Heart right ventricle (tissue), 16 donors: ENCODE measurements around the gene ZNF397. TPM values are rescaled to one million over a fixed set of nuclear protein-coding genes. Genes with fewer than 3 reads are reported as not detected.
"Not testable (repeated sequence)": the region's sequence is repeated elsewhere in the genome, so short reads cannot be mapped to it uniquely, and the experiment has no call there.

Experiments used
- ATAC-seq, 8 donors: fragments of 200-7000 bp; cut with Tn5 transposase; one replicate each; pipeline ENCODE4 v1.9.1; 2020; ENCODE audit warnings: mild to moderate bottlenecking in 8 of 8, moderate library complexity in 8 of 8, moderate number of reproducible peaks in 1 of 8
- DNase-seq, 2 donors: peaks; one replicate each; pipeline ENCODE4 v3.0.0-alpha.2; 2020
- H3K27ac ChIP-seq, 10 donors: fragments of 200-600 bp; sonication (generic) in 2 of 10; one replicate each; pipeline versions ENCODE4 v1.5.0 to v1.8.0; 2020 to 2022; ENCODE audit warnings: mild to moderate bottlenecking in 3 of 10
- H3K27me3 ChIP-seq, 7 donors: fragments of 200-600 bp; one replicate each; pipeline ENCODE4 v1.8.0; 2021 to 2022; ENCODE audit warnings: mild to moderate bottlenecking in 2 of 7
- H3K36me3 ChIP-seq, 9 donors: fragments of 200-600 bp; sonication (generic) in 1 of 9; one replicate each; pipeline versions ENCODE4 v1.5.0 to v1.8.0; 2020 to 2022; ENCODE audit warnings: mild to moderate bottlenecking in 2 of 9
- H3K4me1 ChIP-seq, 9 donors: fragments of 200-600 bp; sonication (generic) in 1 of 9; one replicate each; pipeline versions ENCODE4 v1.5.0 to v1.8.0; 2020 to 2022; ENCODE audit warnings: mild to moderate bottlenecking in 4 of 9
- H3K4me3 ChIP-seq, 10 donors: fragments of 200-600 bp; sonication (generic) in 2 of 10; one replicate each; pipeline versions ENCODE4 v1.5.0 to v1.8.0; 2020 to 2022; ENCODE audit warnings: mild to moderate bottlenecking in 7 of 10, moderate library complexity in 2 of 10
- H3K9me3 ChIP-seq, 11 donors: fragments of 200-600 bp in 10 of 11; sonication (generic) in 2 of 11; one replicate each; pipeline versions ENCODE4 v1.5.0 to v1.8.0; 2013 to 2022; ENCODE audit warnings: mild to moderate bottlenecking in 2 of 11, control low read depth in 1 of 11, moderate library complexity in 1 of 11
- CTCF ChIP-seq, 9 donors: fragments of 200-600 bp; sonication (generic) in 2 of 9; IDR thresholded peaks; one replicate each; pipeline versions ENCODE4 v1.5.0 to v1.8.0; 2021 to 2022; ENCODE audit warnings: antibody characterized with exemption in 9 of 9, mild to moderate bottlenecking in 5 of 9, moderate library complexity in 1 of 9
- WGBS, 2 donors: extraction: QIAGEN DNeasy Blood & Tissue Kit; methylation state at CpG; one replicate each; pipeline ENCODE4 v1.1.7; 2013; ENCODE audit warnings: inconsistent platforms in 1 of 2; 5-methylcytosine and 5-hydroxymethylcytosine counted together
- intact Hi-C, 10 donors: fragments of 100-400 bp; cut with DNase I; formaldehyde crosslinking; loops; one replicate each; pipeline versions ENCODE4 v1.11.1 to v1.14.2; 2022
- polyA plus RNA-seq, 2 donors: library from polyadenylated mRNA; stranded (reverse); fragments of 200-250 nt; gene quantifications; one replicate each; pipeline ENCODE4 v1.2.3, GENCODE V29; 2013
- total RNA-seq, 10 donors: library from RNA; stranded (reverse); fragmentation: NEBNext Ultra II Directional in 3 of 10; extraction: Animal tissue kit (Norgen Biotek cat#: 25700) in 3 of 10; gene quantifications; one replicate each; pipeline versions ENCODE4 v1.2.1 to v1.2.4, GENCODE V29; 2021 to 2023
- donor health status: Arrhythmogenic right ventricular cardiomyopathy.
- donor health status: ischemic (EF 13 %, LVEDD 7.1; RV severe dilation, severe dysfunction).
- donor health status: healthy with polysubstance abuse.
- donor health status: DM: no; HTN: yes; CAD: no.
- donor health status: DM: no; HTN: no; CAD: no.
- donor health status: ischemic (EF 25% LVEDD 6.9; RV normal size, moderate dysfunction).
- donor health status: ischemic (EF 25% LVEDD 5.7; RV mildly dilated, moderate dysfunction).
- donor health status: healthy.
- donor health status: DM: yes; HTN: yes; CAD: no.
- donor health status: Ischemic cardiomyopathy.
- donor health status: ischemic (EF 35%, LVEDD 5.7; RV mildly dilated, moderate dysfunction).
- donor health status: nonischemic (EF 11% LVEDD 7.7; RV severe dilation, severe dysfunction).
- donor health status: DM: yes; HTN: yes; CAD: no.
- donor health status: PGD.
- donor health status: ischemic (EF 29% LVEDD 5.4; RV normal size, mild dysfunction).
- donor health status: nonischemic (EF 23%, LVEDD 6.1; RV moderate dilation, normal function).

The ZNF397 gene
- total and polyA plus RNA-seq, 12 donors = 7.6 to 18.6 (median 14.2) TPM

DNA sequence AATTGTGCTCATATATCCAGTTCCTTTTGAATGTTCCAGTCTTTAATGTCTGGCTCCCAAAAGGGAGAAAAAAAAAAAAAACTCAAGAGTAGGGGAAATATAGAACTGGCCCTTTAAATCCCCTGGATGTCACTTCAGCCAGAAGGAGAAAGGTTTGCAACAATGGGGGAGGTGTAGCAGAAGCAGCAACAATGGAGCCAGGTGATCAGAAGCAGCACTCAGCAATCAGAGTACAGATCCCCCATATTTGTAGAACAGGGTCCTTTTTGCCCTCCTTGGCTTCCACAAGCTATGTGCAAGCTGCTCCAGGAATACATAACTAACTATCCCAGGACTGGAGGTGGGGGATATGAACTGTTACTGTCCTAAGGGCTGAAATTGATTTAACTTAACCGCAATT is 25.8 kb upstream of the ZNF397 start:
- TF ChIP-seq CTCF (IDR thresholded peaks at IDR 0.05) = no peak
- Histone ChIP-seq H3K27me3 (no peaks in the 10 kb centered on the region), H3K27ac (no peak overlapping the region), H3K4me3 (no peak overlapping the region), H3K4me1 (no peaks in the 10 kb centered on the region), H3K9me3 (no peaks in the 10 kb centered on the region), H3K36me3 (no peaks in the 10 kb centered on the region)
- ATAC-seq (no peak), DNase-seq (no peak)
- WGBS, 2 donors = 90 to 93% methylated on average over 1 of the region's 1 CpG
- intact Hi-C loops = no loop called here

DNA sequence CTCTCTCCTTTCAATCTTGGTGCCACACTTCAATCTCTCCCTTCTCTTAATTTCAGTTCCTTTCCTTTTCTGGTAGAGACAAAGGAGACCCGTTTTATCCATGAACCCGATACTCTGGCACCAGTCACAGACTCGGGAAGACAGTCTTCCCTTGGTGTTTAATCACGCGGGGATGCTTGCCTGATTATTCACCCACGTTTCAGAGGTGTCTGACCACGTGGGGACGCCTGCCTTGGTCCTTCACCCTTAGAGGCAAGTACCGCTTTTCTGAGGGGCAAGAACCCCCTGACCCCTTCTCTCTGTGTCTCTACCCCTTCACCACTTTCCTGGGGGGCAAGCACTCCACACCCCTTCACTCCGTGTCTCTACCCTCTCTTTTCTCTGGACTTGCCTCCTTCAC is 24.2 kb upstream of the ZNF397 start:
- H3K36me3 ChIP-seq, H3K27me3 ChIP-seq, H3K9me3 ChIP-seq, H3K27ac ChIP-seq, DNase-seq, intact Hi-C loops, H3K4me3 ChIP-seq, H3K4me1 ChIP-seq, ATAC-seq: not testable (repeated sequence)
- 81 to 85% methylated on average over 10 of the region's 10 CpGs for WGBS, 2 donors

GRCh38 chr18:35219331-35219730 is 21.5 kb upstream of the ZNF397 start:
- H3K4me1 ChIP-seq, H3K36me3 ChIP-seq, H3K27ac ChIP-seq, DNase-seq, intact Hi-C loops, H3K27me3 ChIP-seq, ATAC-seq, H3K4me3 ChIP-seq, H3K9me3 ChIP-seq: not testable (repeated sequence)
- WGBS, 2 donors = 94 to 97% methylated on average over 4 of the region's 4 CpGs

DNA sequence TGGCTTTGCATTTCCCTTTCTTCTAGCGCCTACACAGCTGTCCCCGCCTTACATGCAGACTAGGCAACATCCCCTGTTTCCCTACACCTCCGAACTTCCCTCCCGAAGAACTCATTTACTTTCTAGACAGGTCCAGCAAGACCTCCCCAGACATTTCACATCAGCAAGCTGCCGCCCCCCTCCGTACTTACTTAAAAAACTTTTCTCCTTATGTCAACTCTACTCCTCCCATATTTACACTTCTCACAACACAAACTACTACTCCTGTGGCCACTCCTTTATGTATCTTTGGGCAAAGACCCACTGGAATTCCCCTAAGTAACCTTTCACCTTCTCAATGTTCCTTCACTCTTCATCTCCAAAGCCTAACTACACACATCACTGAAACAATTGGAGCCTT is 20.4 kb upstream of the ZNF397 start:
- 86 to 91% methylated on average over 6 of the region's 6 CpGs for WGBS, 2 donors
- intact Hi-C loops = loop anchor here in 1 of 10 donors (10.0 kb wide), 1 partner anchor 216 kb away; no protein-coding TSS in a partner anchor

DNA sequence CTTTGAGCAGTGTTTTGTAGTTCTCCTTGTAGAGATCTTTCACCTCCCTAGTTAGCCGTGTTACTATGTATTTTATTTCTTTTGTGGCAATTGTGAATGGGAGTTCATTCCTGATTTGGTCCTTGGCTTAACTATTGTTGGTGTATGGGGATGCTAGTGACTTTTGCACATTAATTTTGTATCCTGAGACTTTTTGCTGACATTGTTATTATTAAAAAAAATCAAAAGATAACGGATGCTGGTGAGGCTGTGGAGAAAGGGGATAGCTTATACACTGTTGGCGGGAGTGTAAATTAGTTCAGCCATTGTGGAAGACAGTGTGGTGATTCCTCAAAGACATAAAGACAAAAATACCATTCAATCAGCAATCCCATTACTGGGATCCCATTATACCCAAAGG is 17.0 kb upstream of the ZNF397 start:
- DNase-seq (no peak), ATAC-seq (no peak)
- H3K27me3 ChIP-seq = no peaks in the 10 kb centered on the region
- H3K9me3 ChIP-seq = no peaks in the 10 kb centered on the region
- no peak for TF ChIP-seq CTCF (IDR thresholded peaks at IDR 0.05)
- intact Hi-C loops = loop anchor here in 2 of 10 donors (2.0 to 10.0 kb wide), 2 partner anchors 35 to 219 kb away; no protein-coding TSS in a partner anchor
- H3K4me1 ChIP-seq = no peaks in the 10 kb centered on the region
- no peak overlapping the region for H3K27ac ChIP-seq
- H3K36me3 ChIP-seq = no peaks in the 10 kb centered on the region
- WGBS, 2 donors = 89 to 90% methylated on average over 3 of the region's 3 CpGs
- no peak overlapping the region for H3K4me3 ChIP-seq

More for the DNA sequence above, 20.4 kb upstream of the ZNF397 start:
- Histone ChIP-seq H3K4me3 (no peak overlapping the region), H3K27me3 (no peaks in the 10 kb centered on the region), H3K4me1 (no peaks in the 10 kb centered on the region), H3K36me3 (no peaks in the 10 kb centered on the region), H3K9me3 (no peaks in the 10 kb centered on the region), H3K27ac (no peak overlapping the region)
- DNase-seq (no peak), ATAC-seq (no peak)
- TF ChIP-seq CTCF (IDR thresholded peaks at IDR 0.05) = no peak
